ENCODE results near the gene AHCTF1. TPM values are rescaled to one million over a fixed set of nuclear protein-coding genes. Genes with fewer than 3 reads are reported as not detected.

The AHCTF1 gene
- total and polyA plus RNA-seq, 4 donors = 7.5 to 32.4 (median 22.6) TPM

GRCh38 chr1:246801241-246802020 lies 130.3 kb downstream of the AHCTF1 start:
- ATAC-seq (ENCODE audit: low FRiP score) = no peak
- no peak for DNase-seq
- Histone ChIP-seq H3K4me3 (ENCODE audit: low read length in 2 of 2) (no peak overlapping the region), H3K27ac (ENCODE audit: low read depth in 1 of 2, low read length in 2 of 2) (no peak overlapping the region), H3K4me1 (ENCODE audit: control insufficient read depth in 1 of 2, insufficient read depth in 2 of 2, low read length in 2 of 2) (no peaks in the 10 kb centered on the region), H3K27me3 (ENCODE audit: control insufficient read depth in 1 of 2, insufficient read depth in 2 of 2, low read length in 1 of 2) (no peaks in the 10 kb centered on the region), H3K36me3 (ENCODE audit: control insufficient read depth in 1 of 2, insufficient read depth in 2 of 2, low read length in 1 of 2) (no peaks in the 10 kb centered on the region), H3K9me3 (ENCODE audit: control insufficient read depth, low read length) (no peaks in the 10 kb centered on the region)
- intact Hi-C loops (cut with DNase I) = no loop called here
- 63 to 67% methylated on average over 11 of the region's 11 CpGs for WGBS, 2 donors

- H3K4me3 ChIP-seq (ENCODE audit: low read length in 2 of 2) = no peak overlapping the region
- H3K9me3 ChIP-seq (ENCODE audit: control insufficient read depth, low read length) = no peaks in the 10 kb centered on the region
- no peaks in the 10 kb centered on the region for H3K27me3 ChIP-seq (ENCODE audit: control insufficient read depth in 1 of 2, insufficient read depth in 2 of 2, low read length in 1 of 2)
- peak in 1 of 2 donors; percentile 57 for DNase-seq
- no peaks in the 10 kb centered on the region for H3K36me3 ChIP-seq (ENCODE audit: control insufficient read depth in 1 of 2, insufficient read depth in 2 of 2, low read length in 1 of 2)
- WGBS, 2 donors = 78 to 82% methylated on average over 10 of the region's 10 CpGs
- H3K27ac ChIP-seq (ENCODE audit: low read depth in 1 of 2, low read length in 2 of 2) = no peak overlapping the region
- no peak for ATAC-seq (ENCODE audit: low FRiP score)
- H3K4me1 ChIP-seq (ENCODE audit: control insufficient read depth in 1 of 2, insufficient read depth in 2 of 2, low read length in 2 of 2) = no peaks in the 10 kb centered on the region
- intact Hi-C loops (cut with DNase I) = no loop called here
Measured at GRCh38 chr1:246800756-246801155, 131.0 kb downstream of the AHCTF1 start.

- ATAC-seq (ENCODE audit: low FRiP score) = no peak
Measured at GRCh38 chr1:246800356-246800755, 131.4 kb downstream of the AHCTF1 start.

GRCh38 chr1:246798606-246799496 lies 132.9 kb downstream of the AHCTF1 start:
- H3K9me3 ChIP-seq (ENCODE audit: control insufficient read depth, low read length) = no peaks in the 10 kb centered on the region
- DNase-seq = peak in 1 of 2 donors; percentile 50
- no peak overlapping the region for H3K27ac ChIP-seq (ENCODE audit: low read depth in 1 of 2, low read length in 2 of 2)
- WGBS, 2 donors = 68 to 73% methylated on average over 22 of the region's 22 CpGs
- H3K27me3 ChIP-seq (ENCODE audit: control insufficient read depth in 1 of 2, insufficient read depth in 2 of 2, low read length in 1 of 2) = no peaks in the 10 kb centered on the region
- H3K4me3 ChIP-seq (ENCODE audit: low read length in 2 of 2) = no peak overlapping the region
- intact Hi-C loops (cut with DNase I) = no loop called here
- H3K4me1 ChIP-seq (ENCODE audit: control insufficient read depth in 1 of 2, insufficient read depth in 2 of 2, low read length in 2 of 2) = no peaks in the 10 kb centered on the region
- ATAC-seq (ENCODE audit: low FRiP score) = no peak
- no peaks in the 10 kb centered on the region for H3K36me3 ChIP-seq (ENCODE audit: control insufficient read depth in 1 of 2, insufficient read depth in 2 of 2, low read length in 1 of 2)

More at GRCh38 chr1:246800356-246800755, 131.4 kb downstream of the AHCTF1 start:
- no peaks in the 10 kb centered on the region for H3K9me3 ChIP-seq (ENCODE audit: control insufficient read depth, low read length)
- H3K4me3 ChIP-seq (ENCODE audit: low read length in 2 of 2) = no peak overlapping the region
- DNase-seq = no peak
- no peaks in the 10 kb centered on the region for H3K4me1 ChIP-seq (ENCODE audit: control insufficient read depth in 1 of 2, insufficient read depth in 2 of 2, low read length in 2 of 2)
- no peaks in the 10 kb centered on the region for H3K27me3 ChIP-seq (ENCODE audit: control insufficient read depth in 1 of 2, insufficient read depth in 2 of 2, low read length in 1 of 2)
- no peaks in the 10 kb centered on the region for H3K36me3 ChIP-seq (ENCODE audit: control insufficient read depth in 1 of 2, insufficient read depth in 2 of 2, low read length in 1 of 2)
- intact Hi-C loops (cut with DNase I) = no loop called here
- H3K27ac ChIP-seq (ENCODE audit: low read depth in 1 of 2, low read length in 2 of 2) = no peak overlapping the region
- WGBS, 2 donors = 75 to 81% methylated on average over 3 of the region's 3 CpGs

GRCh38 chr1:246798107-246798506 lies 133.6 kb downstream of the AHCTF1 start:
- ATAC-seq (ENCODE audit: low FRiP score) = no peak
- Histone ChIP-seq H3K9me3 (ENCODE audit: control insufficient read depth, low read length) (no peaks in the 10 kb centered on the region), H3K4me1 (ENCODE audit: control insufficient read depth in 1 of 2, insufficient read depth in 2 of 2, low read length in 2 of 2) (no peaks in the 10 kb centered on the region), H3K27ac (ENCODE audit: low read depth in 1 of 2, low read length in 2 of 2) (no peak overlapping the region), H3K4me3 (ENCODE audit: low read length in 2 of 2) (no peak overlapping the region), H3K36me3 (ENCODE audit: control insufficient read depth in 1 of 2, insufficient read depth in 2 of 2, low read length in 1 of 2) (no peaks in the 10 kb centered on the region), H3K27me3 (ENCODE audit: control insufficient read depth in 1 of 2, insufficient read depth in 2 of 2, low read length in 1 of 2) (no peaks in the 10 kb centered on the region)
- 63% methylated on average over 4 of the region's 4 CpGs for WGBS, 2 donors
- no peak for DNase-seq
- intact Hi-C loops (cut with DNase I) = no loop called here

GRCh38 chr1:246797597-246797996 lies 134.2 kb downstream of the AHCTF1 start:
- Histone ChIP-seq H3K4me3 (ENCODE audit: low read length in 2 of 2) (no peak overlapping the region), H3K27me3 (ENCODE audit: control insufficient read depth in 1 of 2, insufficient read depth in 2 of 2, low read length in 1 of 2) (no peaks in the 10 kb centered on the region), H3K36me3 (ENCODE audit: control insufficient read depth in 1 of 2, insufficient read depth in 2 of 2, low read length in 1 of 2) (no peaks in the 10 kb centered on the region), H3K4me1 (ENCODE audit: control insufficient read depth in 1 of 2, insufficient read depth in 2 of 2, low read length in 2 of 2) (no peaks in the 10 kb centered on the region), H3K9me3 (ENCODE audit: control insufficient read depth, low read length) (no peaks in the 10 kb centered on the region), H3K27ac (ENCODE audit: low read depth in 1 of 2, low read length in 2 of 2) (no peak overlapping the region)
- intact Hi-C loops (cut with DNase I) = no loop called here
- peak in 1 of 2 donors; percentile 55 for DNase-seq
- WGBS, 2 donors = 80 to 83% methylated on average over 11 of the region's 11 CpGs
- no peak for ATAC-seq (ENCODE audit: low FRiP score)

- no peak for ATAC-seq (ENCODE audit: low FRiP score)
- no peak overlapping the region for H3K27ac ChIP-seq (ENCODE audit: low read depth in 1 of 2, low read length in 2 of 2)
- H3K9me3 ChIP-seq (ENCODE audit: control insufficient read depth, low read length) = no peaks in the 10 kb centered on the region
- no peaks in the 10 kb centered on the region for H3K27me3 ChIP-seq (ENCODE audit: control insufficient read depth in 1 of 2, insufficient read depth in 2 of 2, low read length in 1 of 2)
- no peak overlapping the region for H3K4me3 ChIP-seq (ENCODE audit: low read length in 2 of 2)
- no peaks in the 10 kb centered on the region for H3K4me1 ChIP-seq (ENCODE audit: control insufficient read depth in 1 of 2, insufficient read depth in 2 of 2, low read length in 2 of 2)
- intact Hi-C loops (cut with DNase I) = no loop called here
- no peak for DNase-seq
- no peaks in the 10 kb centered on the region for H3K36me3 ChIP-seq (ENCODE audit: control insufficient read depth in 1 of 2, insufficient read depth in 2 of 2, low read length in 1 of 2)
- 85 to 88% methylated on average over 8 of the region's 8 CpGs for WGBS, 2 donors
Measured at GRCh38 chr1:246797157-246797556, 134.6 kb downstream of the AHCTF1 start.

GRCh38 chr1:246795906-246796694 lies 135.6 kb downstream of the AHCTF1 start:
- no peak for ATAC-seq (ENCODE audit: low FRiP score)
- no peak overlapping the region for H3K4me3 ChIP-seq (ENCODE audit: low read length in 2 of 2)
- H3K9me3 ChIP-seq (ENCODE audit: control insufficient read depth, low read length) = no peaks in the 10 kb centered on the region
- WGBS, 2 donors = 88 to 90% methylated on average over 30 of the region's 30 CpGs
- H3K36me3 ChIP-seq (ENCODE audit: control insufficient read depth in 1 of 2, insufficient read depth in 2 of 2, low read length in 1 of 2) = no peaks in the 10 kb centered on the region
- DNase-seq = peak in 1 of 2 donors; percentile 52
- H3K27me3 ChIP-seq (ENCODE audit: control insufficient read depth in 1 of 2, insufficient read depth in 2 of 2, low read length in 1 of 2) = no peaks in the 10 kb centered on the region
- intact Hi-C loops (cut with DNase I) = no loop called here
- no peaks in the 10 kb centered on the region for H3K4me1 ChIP-seq (ENCODE audit: control insufficient read depth in 1 of 2, insufficient read depth in 2 of 2, low read length in 2 of 2)
- no peak overlapping the region for H3K27ac ChIP-seq (ENCODE audit: low read depth in 1 of 2, low read length in 2 of 2)
